Calu3 (cell line): ENCODE results near the gene MCRS1. TPM values are rescaled to one million over a fixed set of nuclear protein-coding genes. Genes with fewer than 3 reads are reported as not detected.

ENCODE experiments used
- BruUV-seq: library from RNA; stranded (reverse); fragments of 400-500 nt; replicated peaks from 2 replicates; lab custom pipeline; 2021; lab: Mats Ljungman, UMichigan
- CTCF ChIA-PET: fragments of 300-600 bp; sonication (Branson Sonifier 250); formaldehyde crosslinking; loops from one replicate; lab custom pipeline; 2022; ENCODE audit warnings: antibody characterized with exemption; lab: Charles Lee
- DNase-seq: peaks from one replicate; pipeline ENCODE4 v3.0.0; 2022
- H3K27ac Mint-ChIP-seq: one replicate; pipeline ENCODE4 v1.8.0; 2022; ENCODE audit warnings: mixed read lengths; ENCODE audit not compliant: unreplicated experiment
- H3K27me3 Mint-ChIP-seq: one replicate; pipeline ENCODE4 v1.8.0; 2022; ENCODE audit warnings: mixed read lengths; ENCODE audit not compliant: unreplicated experiment
- H3K36me3 Mint-ChIP-seq: one replicate; pipeline ENCODE4 v1.8.0; 2022; ENCODE audit warnings: mild to moderate bottlenecking, moderate library complexity, mixed read lengths; ENCODE audit not compliant: insufficient read depth, unreplicated experiment
- H3K4me1 Mint-ChIP-seq: one replicate; pipeline ENCODE4 v1.8.0; 2022; ENCODE audit warnings: mild to moderate bottlenecking, low read depth, mixed read lengths; ENCODE audit not compliant: unreplicated experiment
- H3K4me3 Mint-ChIP-seq: one replicate; pipeline ENCODE4 v1.8.0; 2022; ENCODE audit warnings: mild to moderate bottlenecking, low read depth, moderate library complexity, mixed read lengths; ENCODE audit not compliant: unreplicated experiment
- H3K9me3 Mint-ChIP-seq: one replicate; pipeline ENCODE4 v1.8.0; 2022; ENCODE audit warnings: low read depth, mixed read lengths; ENCODE audit not compliant: unreplicated experiment
- CTCF ChIP-seq: fragments of 200-600 bp; IDR thresholded peaks from one replicate; pipeline ENCODE4 v1.8.0; 2022; ENCODE audit warnings: antibody characterized with exemption; ENCODE audit not compliant: unreplicated experiment
- intact Hi-C: fragments of 100-400 bp; cut with micrococcal nuclease; formaldehyde crosslinking; loops from one replicate; pipeline ENCODE4 v1.10.0; 2022; ENCODE audit not compliant: unreplicated experiment
- total RNA-seq: library from RNA; stranded (reverse); gene quantifications from 2 replicates; pipeline ENCODE4 v1.2.3, GENCODE V29; 2022

MCRS1 gene
- total RNA-seq, 1 experiment from 2014 or later: 38.0 TPM

- BruUV-seq: no TSS peak
- DNase-seq: no peak
- peaks cover 66% of the 10 kb centered on the region for H3K27me3 Mint-ChIP-seq
- H3K27ac Mint-ChIP-seq: no peak overlapping the region
- H3K36me3 Mint-ChIP-seq: peaks cover 5% of the 10 kb centered on the region
- intact Hi-C loops: no loop called here
- H3K4me1 Mint-ChIP-seq: no peaks in the 10 kb centered on the region
- TF ChIP-seq CTCF: no peak
- H3K4me3 Mint-ChIP-seq: no peak overlapping the region
- no peaks in the 10 kb centered on the region for H3K9me3 Mint-ChIP-seq
- CTCF ChIA-PET: no interaction called here
Observed at GRCh38 chr12:49548822-49549648, 18.9 kb downstream of the MCRS1 start.

GRCh38 chr12:49548481-49548821 lies 19.5 kb downstream of the MCRS1 start:
- H3K27me3 Mint-ChIP-seq: peaks cover 66% of the 10 kb centered on the region
- H3K9me3 Mint-ChIP-seq: no peaks in the 10 kb centered on the region
- intact Hi-C loops: no loop called here
- CTCF ChIA-PET: no interaction called here
- H3K27ac Mint-ChIP-seq: no peak overlapping the region
- no peak for TF ChIP-seq CTCF
- H3K4me3 Mint-ChIP-seq: no peak overlapping the region
- no peak for DNase-seq
- peaks cover 5% of the 10 kb centered on the region for H3K36me3 Mint-ChIP-seq
- H3K4me1 Mint-ChIP-seq: no peaks in the 10 kb centered on the region
- BruUV-seq: no TSS peak

GRCh38 chr12:49547090-49547690 lies 20.8 kb downstream of the MCRS1 start:
- peaks cover under 1% of the 10 kb centered on the region for H3K36me3 Mint-ChIP-seq
- no peak overlapping the region for H3K27ac Mint-ChIP-seq
- no peak for TF ChIP-seq CTCF
- no peak overlapping the region for H3K4me3 Mint-ChIP-seq
- CTCF ChIA-PET: no interaction called here
- no peaks in the 10 kb centered on the region for H3K4me1 Mint-ChIP-seq
- DNase-seq: no peak
- no peaks in the 10 kb centered on the region for H3K9me3 Mint-ChIP-seq
- BruUV-seq: no TSS peak
- peaks cover 58% of the 10 kb centered on the region for H3K27me3 Mint-ChIP-seq
- intact Hi-C loops: no loop called here

- CTCF ChIA-PET: no interaction called here
- no peak for TF ChIP-seq CTCF
- no peak overlapping the region for H3K4me3 Mint-ChIP-seq
- intact Hi-C loops: no loop called here
- no peaks in the 10 kb centered on the region for H3K4me1 Mint-ChIP-seq
- no peaks in the 10 kb centered on the region for H3K9me3 Mint-ChIP-seq
- no peak overlapping the region for H3K27ac Mint-ChIP-seq
- H3K27me3 Mint-ChIP-seq: peaks cover 54% of the 10 kb centered on the region
- no peaks in the 10 kb centered on the region for H3K36me3 Mint-ChIP-seq
- no peak for DNase-seq
- no TSS peak for BruUV-seq
Observed at GRCh38 chr12:49546481-49546880, 21.5 kb downstream of the MCRS1 start.
